OCI-LY3 (cell line): ENCODE data around the gene PPP1R1C.

Experiments used
- H2AFZ ChIP-seq: fragments of 200-600, 300-600 bp; shearing (Covaris generic); 2 replicates; pipeline ENCODE4 v1.6.0; 2014; ENCODE audit warnings: antibody characterized with exemption, low read depth, low read length
- H3K27ac ChIP-seq: fragments of 200-600, 300-600 bp; sonication (generic); 2 replicates; pipeline ENCODE4 v1.5.1; 2014; ENCODE audit warnings: mild to moderate bottlenecking, low read length, moderate library complexity, mixed read lengths
- H3K27me3 ChIP-seq: fragments of 200-600, 300-600 bp; sonication (generic); 2 replicates; pipeline ENCODE4 v1.6.1; 2014; ENCODE audit warnings: low read depth, low read length, mixed read lengths
- H3K36me3 ChIP-seq: fragments of 200-600, 300-600 bp; sonication (generic); replicated peaks from 2 replicates; pipeline ENCODE3; 2014; ENCODE audit warnings: low read depth, low read length, mixed read lengths
- H3K4me1 ChIP-seq: fragments of 300-600, 200-600 bp; sonication (generic); 2 replicates; pipeline ENCODE4 v1.6.1; 2014; ENCODE audit warnings: low read length, mixed read lengths
- H3K4me2 ChIP-seq: fragments of 200-600, 300-600 bp; sonication (generic); 2 replicates; pipeline ENCODE4 v1.6.1; 2014; ENCODE audit warnings: low read length, mixed read lengths
- H3K4me3 ChIP-seq: fragments of 300-600, 200-600 bp; sonication (generic); 2 replicates; pipeline ENCODE4 v1.5.1; 2014; ENCODE audit warnings: antibody characterized with exemption, mild to moderate bottlenecking, low read length, moderate library complexity
- H3K79me2 ChIP-seq: fragments of 300-600, 200-600 bp; shearing (Covaris generic); 2 replicates; pipeline ENCODE4 v1.6.1; 2014; ENCODE audit warnings: mild to moderate bottlenecking, low read length, mixed read lengths
- H3K9ac ChIP-seq: fragments of 300-600, 200-600 bp; shearing (Covaris generic); 2 replicates; pipeline ENCODE4 v1.6.0; 2014; ENCODE audit warnings: mild to moderate bottlenecking, low read length, moderate library complexity
- H3K9me3 ChIP-seq: fragments of 200-600, 300-600 bp; shearing (Covaris generic); 2 replicates; pipeline ENCODE4 v1.6.1; 2014; ENCODE audit warnings: low read length, mixed read lengths; ENCODE audit not compliant: insufficient read depth
- H4K20me1 ChIP-seq: fragments of 200-600, 300-600 bp; sonication (generic); 2 replicates; pipeline ENCODE4 v1.6.1; 2016; ENCODE audit warnings: low read length, mixed read lengths; ENCODE audit not compliant: insufficient read depth
- CTCF ChIP-seq: fragments of 200-600, 300-600 bp; sonication (generic); IDR thresholded peaks from 2 replicates; pipeline ENCODE4 v1.5.1; 2014; ENCODE audit warnings: antibody characterized with exemption, low read length, low read depth
- EZH2phosphoT487 ChIP-seq: fragments of 200-600 bp; shearing (Covaris generic); IDR thresholded peaks from 2 replicates; pipeline ENCODE4 v1.6.1; 2018; ENCODE audit warnings: antibody characterized with exemption, mixed run types, low read depth

PPP1R1C gene

GRCh38 chr2:181972431-181973170 is 13.1 kb upstream of the PPP1R1C start:
- no peaks in the 10 kb centered on the region for H3K27me3 ChIP-seq
- peaks cover 3% of the 10 kb centered on the region for H3K36me3 ChIP-seq
- no peak overlapping the region for H3K9ac ChIP-seq
- TF ChIP-seq EZH2phosphoT487 (no peak), CTCF (no peak)
- H3K4me2 ChIP-seq = no peak overlapping the region
- H3K9me3 ChIP-seq = no peaks in the 10 kb centered on the region
- no peak overlapping the region for H3K27ac ChIP-seq
- no peaks in the 10 kb centered on the region for H4K20me1 ChIP-seq
- H3K79me2 ChIP-seq = no peaks in the 10 kb centered on the region
- H3K4me3 ChIP-seq = no peak overlapping the region
- peaks cover 2% of the 10 kb centered on the region for H3K4me1 ChIP-seq
- no peak overlapping the region for H2AFZ ChIP-seq

GRCh38 chr2:181973171-181973783 is 12.4 kb upstream of the PPP1R1C start:
- no peak overlapping the region for H3K27ac ChIP-seq
- peaks cover 5% of the 10 kb centered on the region for H3K36me3 ChIP-seq
- H3K27me3 ChIP-seq = no peaks in the 10 kb centered on the region
- H3K79me2 ChIP-seq = no peaks in the 10 kb centered on the region
- H3K9ac ChIP-seq = no peak overlapping the region
- no peaks in the 10 kb centered on the region for H3K9me3 ChIP-seq
- peaks cover 9% of the 10 kb centered on the region for H3K4me1 ChIP-seq
- H2AFZ ChIP-seq = no peak overlapping the region
- TF ChIP-seq CTCF (no peak), EZH2phosphoT487 (no peak)
- no peak overlapping the region for H3K4me2 ChIP-seq
- no peaks in the 10 kb centered on the region for H4K20me1 ChIP-seq
- H3K4me3 ChIP-seq = no peak overlapping the region

GRCh38 chr2:181977661-181978350 is 7.8 kb upstream of the PPP1R1C start:
- Histone ChIP-seq H3K27me3 (no peaks in the 10 kb centered on the region), H3K27ac (no peak overlapping the region), H3K79me2 (no peaks in the 10 kb centered on the region), H3K4me1 (peaks cover 13% of the 10 kb centered on the region), H3K9me3 (no peaks in the 10 kb centered on the region), H4K20me1 (no peaks in the 10 kb centered on the region), H2AFZ (peak overlapping the region; percentile 53; the same call in 1 of the 2 replicates), H3K4me3 (no peak overlapping the region), H3K4me2 (no peak overlapping the region), H3K9ac (no peak overlapping the region), H3K36me3 (peaks cover 5% of the 10 kb centered on the region)
- no peak for TF ChIP-seq CTCF
- no peak for TF ChIP-seq EZH2phosphoT487
